Hippocampal formation (tissue), 2 donors: ENCODE results near the gene PFKFB2.

Experiments used
- DNase-seq, 2 donors: peaks; one replicate each; lab custom pipeline; 2025; lab: John Stamatoyannopoulos, UW

The PFKFB2 gene

DNA sequence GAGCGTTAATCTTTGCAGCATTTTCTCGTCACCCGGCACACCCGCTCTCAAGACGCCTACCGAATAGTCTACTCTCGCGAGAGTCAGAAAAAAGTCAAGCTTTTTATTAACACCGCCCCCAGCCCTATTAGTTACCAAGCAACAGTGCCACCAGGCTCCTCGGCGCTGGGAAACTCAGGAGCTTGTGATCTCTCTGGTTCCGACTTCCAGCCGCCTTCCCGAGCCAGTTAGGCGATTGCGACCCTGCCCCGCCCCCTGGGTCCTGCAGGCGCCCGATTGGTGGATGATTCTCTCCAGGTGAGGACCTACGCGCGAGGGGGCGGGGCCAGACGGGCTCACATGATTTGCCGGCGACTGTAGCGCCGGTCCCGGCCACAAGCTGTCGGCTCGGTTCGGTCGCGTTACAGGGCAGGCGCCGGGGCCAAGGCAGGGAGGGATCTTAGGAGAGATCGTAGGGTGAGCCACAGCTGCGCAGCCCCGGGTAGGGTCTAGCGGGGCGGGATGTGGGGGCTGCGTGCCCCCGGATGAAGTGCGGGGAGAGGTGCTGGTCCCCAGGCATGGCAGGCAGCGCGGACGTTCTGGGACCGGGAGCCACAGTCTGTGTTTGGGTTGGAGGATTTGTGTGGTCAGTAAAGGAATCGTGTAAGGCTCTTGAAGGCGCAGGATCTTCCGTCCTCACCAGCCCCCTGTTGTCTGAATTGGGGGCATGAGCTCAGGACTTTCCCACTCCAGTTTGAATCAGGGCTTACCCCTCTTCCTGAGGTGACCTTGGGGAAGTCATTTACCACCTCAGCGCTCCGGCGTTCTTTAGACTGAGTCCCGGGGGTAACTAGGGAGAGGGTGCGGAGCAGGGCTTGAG lies at the start of gene PFKFB2:
PFKFB2 (plus strand) TSS at position 365 of the 859 bp plus-strand sequence. CDS start 1,443 bp downstream, outside the sequence.
- DNase-seq = peak; percentile 92 to 94

DNA sequence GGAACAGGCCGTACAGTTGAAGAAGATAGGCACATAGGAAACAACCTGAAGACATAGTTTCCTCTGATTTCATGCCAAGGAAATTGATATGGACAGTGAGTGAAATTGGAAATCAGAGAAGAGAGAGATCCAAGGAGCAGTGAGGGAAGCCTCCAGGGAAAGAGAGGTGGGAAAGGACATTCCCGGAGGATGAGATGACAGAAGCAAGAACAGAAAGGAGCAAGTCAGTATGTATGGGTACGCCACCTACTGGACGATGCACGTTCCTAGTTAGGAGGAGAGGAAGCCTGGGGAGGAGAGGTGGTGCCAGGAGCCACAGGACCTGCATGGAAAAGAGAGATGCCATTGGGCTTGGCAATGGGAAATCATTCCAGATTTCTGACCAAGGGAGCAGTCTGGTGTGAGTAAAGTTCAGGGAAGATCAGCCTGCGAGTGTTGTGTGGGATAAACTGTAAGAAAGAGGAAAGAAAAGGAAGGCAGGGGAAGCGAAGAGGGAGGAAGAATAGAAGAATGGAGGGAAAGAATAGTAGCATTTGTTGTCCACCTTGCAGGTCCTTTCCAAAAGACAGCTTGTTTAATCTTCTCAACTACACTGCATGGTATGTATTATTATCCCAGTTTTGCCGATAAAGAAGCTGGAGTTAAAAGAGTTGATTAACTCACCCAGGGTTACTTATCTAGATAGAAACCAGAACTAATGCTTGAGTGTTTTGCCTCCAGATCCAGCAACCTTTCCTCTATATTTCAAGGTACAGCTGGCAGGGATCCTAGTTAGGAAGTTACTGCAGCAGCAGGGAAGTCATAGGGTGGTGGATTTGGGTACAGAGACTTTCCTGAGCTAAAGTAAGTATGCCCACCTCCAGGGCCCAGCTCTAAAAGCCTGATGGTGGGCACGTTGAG lies 47.9 kb upstream of the PFKFB2 start:
- DNase-seq = peak in 1 of 2 donors; percentile 32

DNA sequence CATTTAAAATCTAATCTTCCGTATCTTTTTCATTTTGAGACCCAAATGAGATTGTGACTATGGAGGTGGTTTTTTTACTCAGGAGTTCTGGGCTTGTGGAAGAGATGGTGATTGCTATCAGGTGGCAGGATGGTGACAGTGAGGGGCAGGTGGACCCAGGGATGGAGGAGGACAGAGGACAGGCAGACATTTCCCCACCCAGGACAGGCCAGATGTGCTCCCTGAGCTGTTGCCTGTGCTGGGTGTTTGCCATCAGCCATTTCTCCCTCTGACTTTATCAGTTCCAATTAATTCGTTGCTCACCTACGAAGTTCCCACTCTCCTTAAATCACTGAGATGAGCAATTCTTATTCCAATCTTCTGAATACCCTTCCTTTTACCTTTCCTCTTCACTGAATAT lies 47.0 kb upstream of the PFKFB2 start:
- DNase-seq = no peak

DNA sequence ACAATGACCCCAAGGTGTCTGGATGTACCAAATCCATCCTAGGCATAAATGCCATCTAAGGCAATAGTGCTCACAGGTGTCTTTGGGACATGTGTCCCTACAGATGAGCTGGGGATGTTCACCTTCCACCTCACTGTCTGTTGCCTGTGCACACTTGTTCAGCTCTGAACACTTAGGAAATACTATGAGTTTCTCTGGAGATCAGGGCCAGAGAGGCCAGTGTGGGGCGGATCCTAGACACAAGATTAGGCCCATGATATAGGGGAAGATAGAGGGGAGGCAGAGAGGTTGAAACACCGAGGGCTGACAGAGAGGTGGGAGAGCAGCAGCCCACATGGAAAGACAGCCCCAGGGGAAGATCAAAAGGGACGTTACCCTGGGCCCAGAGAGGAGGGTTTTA lies 46.2 kb upstream of the PFKFB2 start:
- no peak for DNase-seq

DNA sequence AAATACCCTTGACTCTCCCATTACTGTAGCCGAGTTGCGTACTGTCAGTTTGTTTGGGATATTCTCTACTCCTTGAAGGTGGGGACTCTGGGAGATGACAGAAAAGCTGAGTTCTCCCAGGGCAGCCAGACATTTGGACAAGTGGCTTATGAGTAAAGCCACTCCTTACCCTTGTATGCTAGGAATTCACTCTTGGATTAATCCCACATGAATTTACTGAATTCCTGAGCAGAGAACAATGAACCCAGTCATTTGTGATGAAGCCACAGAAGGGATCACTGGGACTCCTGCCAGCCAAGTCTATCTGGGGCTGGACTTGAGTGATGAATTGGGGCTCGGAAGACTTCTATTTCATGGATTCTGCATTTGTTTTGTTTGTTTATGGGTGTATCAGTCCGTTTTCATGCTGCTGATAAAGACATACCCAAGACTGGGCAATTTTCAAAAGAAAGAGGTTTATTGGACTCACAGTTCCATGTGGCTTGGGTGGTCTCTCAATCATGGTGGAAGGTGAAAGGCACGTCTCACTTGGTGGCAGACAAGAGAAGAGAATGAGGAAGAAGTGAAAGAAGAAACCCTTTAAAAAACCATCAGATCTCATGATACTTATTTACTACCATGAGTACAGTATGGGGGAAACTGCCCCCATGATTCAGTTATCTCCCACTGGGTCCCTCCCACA lies 45.6 kb upstream of the PFKFB2 start:
- DNase-seq = no peak

DNA sequence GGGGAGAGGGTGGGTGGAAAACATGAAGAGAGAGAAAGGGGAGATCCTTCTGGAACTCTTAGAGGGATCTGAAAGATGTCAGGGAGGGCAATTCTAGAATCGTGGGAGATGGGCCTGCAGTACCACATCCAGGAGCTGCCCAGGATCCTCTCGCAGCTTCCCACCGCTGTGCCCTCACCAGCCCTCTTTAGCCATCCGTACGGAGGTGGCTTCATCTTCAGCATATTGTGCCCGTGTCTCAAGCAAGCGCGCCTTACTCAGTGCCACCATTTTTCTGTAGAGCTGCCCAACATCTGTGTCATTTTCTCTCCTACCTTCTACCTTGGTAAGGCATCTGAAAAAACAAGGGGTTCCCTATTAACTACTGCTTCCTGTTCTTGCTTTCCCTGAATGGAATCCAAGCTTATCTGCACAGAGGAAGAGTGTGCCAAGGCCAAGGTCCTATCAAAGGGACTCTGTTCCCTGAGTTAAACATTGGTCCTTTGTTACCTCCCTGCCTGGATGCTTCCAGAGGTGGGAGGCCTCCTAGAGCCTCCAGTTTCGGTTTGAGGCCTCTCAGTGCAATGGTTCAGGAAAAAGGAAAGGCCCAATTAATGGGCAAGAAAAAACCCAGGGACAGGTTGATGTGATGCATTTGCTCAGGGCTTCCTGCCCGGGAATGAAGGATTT lies 43.8 kb upstream of the PFKFB2 start:
- no peak for DNase-seq

DNA sequence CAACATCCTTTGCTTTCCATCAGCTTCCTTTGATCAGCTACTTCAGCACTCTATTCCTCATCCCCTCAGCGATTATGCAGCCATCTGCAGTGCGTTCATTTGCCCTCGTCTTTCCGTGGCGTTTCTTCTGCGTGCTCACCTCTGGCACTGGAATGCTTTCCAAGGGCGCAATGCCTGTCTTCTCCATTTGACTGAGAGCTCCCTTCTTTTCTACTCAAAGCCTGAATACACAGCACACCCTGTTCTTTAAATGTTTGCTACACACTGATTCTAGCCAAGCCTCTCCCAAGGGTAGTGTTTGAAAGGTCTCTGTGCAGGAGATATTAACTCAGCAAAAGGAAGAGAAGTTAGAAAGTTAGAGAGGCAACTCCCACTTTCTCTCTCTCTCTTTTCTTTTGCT lies 43.1 kb upstream of the PFKFB2 start:
- DNase-seq = no peak

DNA sequence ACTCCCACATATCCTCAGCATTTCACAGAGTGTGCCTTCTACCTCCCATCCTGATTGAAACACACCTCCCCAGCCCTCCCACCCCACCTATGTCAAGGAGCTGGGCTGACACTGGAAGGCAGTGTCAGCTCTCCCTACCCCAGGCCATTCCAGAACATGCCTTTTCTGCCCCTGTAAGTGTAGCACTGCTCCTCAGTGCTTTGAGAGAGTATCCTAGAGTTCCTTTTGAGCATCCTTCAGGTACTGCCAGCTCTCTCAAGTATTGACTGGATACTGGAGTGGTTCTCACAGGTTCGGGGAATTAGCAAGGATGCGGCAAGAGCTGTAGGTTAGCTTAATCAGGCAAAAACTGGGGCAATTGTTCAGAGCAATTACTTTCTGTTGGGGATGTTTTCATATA lies 42.3 kb upstream of the PFKFB2 start:
- no peak for DNase-seq

DNA sequence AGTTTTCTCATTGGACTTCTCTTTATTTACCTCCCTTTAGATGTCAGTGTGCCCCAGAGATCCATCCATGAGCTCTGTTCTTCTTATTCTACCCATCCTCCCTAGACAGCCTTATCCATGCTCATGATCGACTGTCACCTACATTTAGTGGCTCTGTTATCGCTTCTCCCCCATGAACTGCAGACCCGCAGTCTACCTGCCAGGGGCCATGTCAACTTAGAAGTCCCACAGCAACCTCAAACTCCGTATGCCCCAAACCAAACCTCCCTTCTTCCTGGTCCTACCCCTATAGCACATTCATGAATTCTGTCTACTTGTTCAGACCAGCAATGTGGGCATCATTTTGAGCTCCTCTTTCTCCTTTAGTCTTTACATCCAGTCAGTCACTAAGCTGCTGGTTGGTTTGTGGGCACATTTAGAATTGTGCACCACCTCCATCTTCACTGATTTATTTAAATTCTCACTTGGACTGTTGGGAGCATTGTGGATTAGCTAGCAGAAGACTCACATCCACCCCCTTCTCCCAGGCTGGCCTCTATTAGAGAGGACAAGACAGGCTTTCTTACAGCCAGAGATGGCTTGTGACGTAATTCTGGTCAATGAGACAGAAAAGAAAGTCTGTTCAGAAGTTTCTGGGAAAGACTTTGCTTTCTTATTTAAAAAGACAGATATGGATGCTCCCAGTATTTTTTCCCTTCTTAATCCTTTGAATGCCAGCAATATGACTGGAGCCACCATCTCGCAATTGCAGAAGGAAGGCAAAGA lies 39.6 kb upstream of the PFKFB2 start:
- no peak for DNase-seq

DNA sequence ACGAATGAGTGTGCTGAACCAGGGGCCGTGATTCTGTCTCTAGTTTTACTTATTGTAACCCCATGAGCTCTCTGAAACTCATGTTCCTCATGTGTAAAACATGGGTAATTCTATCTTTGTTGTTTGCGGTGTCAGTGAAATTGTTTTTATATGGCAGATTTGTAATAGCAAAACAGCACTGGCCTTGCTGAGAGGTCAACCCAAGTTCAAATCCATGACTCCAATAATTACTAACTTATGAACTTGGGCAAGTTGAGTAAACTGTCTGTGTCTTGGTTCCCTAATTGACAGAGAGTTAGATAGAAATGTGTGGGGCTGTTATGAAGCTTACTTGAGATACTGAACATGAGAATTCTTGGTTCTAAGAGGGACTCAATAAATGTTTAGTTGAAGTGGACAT lies 38.3 kb upstream of the PFKFB2 start:
- DNase-seq = no peak

DNA sequence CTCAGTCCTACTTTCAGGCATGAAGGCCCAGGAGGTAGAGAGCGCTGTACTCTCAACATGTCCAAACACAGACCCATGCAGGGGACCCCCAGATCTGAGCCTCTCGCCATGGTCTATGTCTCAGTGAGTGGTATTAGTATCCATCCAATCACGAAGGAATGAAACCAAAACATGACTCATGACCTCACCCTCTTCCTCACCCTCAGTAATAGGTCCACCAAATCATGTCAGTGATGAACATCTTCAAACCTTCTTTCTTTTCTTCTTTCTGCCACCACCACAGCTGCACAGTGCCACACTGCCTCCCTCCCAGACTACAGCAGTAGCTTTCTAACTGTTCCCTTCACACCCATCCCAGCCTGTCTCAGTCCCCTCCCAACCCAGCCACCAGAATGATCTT lies 37.3 kb upstream of the PFKFB2 start:
- DNase-seq = no peak

DNA sequence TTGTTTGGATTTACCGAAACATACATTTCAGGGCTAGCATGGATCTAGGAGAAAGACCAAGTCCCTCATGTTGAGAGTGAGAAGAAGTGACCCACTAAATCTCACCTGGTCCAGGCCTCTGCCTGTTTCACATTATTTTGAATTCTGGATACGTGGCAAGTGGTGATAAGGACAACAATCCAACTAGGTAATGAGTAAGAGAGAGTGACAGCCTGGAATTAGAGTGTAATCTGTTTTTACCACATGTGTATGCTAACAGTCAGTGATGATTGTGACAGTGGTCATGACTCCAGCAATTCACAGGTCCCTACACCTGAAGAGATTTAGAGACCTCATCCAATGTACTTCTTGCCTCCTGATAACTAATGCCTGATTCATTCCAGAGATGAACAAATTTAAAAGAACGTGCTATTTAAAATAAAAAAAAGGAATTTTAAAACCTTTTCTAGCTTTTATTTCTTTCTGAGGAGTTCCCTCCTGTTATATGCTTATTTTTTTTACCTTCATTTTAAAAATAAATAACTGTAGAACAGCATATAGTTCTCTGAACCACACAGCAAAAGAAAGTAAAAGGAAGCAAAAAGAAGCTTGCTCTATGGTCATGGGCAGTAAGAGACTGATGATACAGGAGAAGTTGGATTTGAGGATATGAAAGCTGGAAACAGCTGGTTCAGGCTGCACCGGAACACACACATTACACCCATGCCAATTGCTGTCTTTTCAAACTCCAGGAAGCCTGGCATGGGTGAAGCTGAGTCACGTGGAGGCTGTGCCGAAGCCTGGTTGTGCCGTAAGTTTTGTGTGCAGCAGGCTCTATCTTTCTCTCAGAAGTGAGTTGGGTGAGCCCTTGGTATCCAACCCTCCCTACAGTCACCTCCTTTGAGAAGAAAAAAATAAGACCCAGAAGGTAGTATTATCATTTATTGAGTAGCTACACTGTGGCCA lies 35.2 kb upstream of the PFKFB2 start:
- peak in 1 of 2 donors; percentile 25 for DNase-seq

DNA sequence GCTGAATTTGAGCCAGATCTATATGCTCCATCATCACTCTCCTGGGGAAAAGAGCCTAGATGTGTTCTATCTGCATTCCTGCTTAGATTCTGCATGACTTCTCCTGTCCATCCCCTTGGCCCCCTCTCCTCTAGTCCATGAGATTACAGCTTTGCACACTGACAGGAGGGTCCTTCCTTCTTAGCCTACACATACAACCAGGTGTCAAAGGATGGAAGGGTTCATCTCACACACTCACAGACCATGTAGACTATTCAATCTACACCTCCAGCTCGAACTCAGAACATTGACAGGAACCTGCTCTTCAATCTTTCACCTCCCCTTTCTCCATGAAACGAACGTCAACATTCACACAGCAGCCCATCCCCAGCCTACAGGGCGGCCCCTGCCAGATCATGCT lies 34.4 kb upstream of the PFKFB2 start:
- DNase-seq = no peak

DNA sequence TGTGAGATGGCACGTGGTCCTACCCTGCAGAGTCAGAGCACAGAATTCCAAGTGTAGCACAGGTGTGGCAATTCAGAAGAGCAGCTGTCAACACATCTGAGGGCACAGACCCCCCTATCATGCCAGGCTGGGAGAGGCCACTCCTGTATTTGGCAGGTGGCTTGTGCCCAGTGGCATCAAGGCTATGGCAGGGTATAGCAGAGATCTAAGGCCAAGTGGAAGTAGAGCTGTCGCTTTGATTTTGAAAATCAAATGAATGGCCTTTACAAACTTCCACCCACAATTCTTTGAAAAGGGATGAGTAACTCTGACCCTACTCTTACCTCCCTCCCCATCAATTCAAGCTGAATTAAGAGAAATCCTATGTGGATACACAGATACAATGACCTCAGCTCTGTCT lies 33.9 kb upstream of the PFKFB2 start:
- no peak for DNase-seq

DNA sequence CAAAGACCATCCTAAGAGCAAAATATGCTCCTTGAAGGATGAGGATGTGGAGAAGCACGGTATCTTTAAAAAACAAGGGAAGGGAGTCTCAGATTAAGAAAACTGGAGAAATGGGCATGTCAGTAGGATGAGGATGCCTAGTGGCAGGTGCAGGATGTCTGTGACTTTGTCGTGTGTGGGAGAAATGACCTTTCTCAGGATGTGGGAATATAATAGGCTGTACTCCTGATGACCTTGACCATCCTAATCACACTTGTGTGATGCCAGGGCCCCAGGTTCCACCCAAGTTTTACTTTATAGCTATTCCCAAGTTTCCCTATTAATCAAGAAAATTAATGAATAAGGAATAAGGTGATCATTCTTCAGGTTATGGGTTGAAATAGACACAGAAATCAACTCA lies 33.4 kb upstream of the PFKFB2 start:
- DNase-seq = no peak

DNA sequence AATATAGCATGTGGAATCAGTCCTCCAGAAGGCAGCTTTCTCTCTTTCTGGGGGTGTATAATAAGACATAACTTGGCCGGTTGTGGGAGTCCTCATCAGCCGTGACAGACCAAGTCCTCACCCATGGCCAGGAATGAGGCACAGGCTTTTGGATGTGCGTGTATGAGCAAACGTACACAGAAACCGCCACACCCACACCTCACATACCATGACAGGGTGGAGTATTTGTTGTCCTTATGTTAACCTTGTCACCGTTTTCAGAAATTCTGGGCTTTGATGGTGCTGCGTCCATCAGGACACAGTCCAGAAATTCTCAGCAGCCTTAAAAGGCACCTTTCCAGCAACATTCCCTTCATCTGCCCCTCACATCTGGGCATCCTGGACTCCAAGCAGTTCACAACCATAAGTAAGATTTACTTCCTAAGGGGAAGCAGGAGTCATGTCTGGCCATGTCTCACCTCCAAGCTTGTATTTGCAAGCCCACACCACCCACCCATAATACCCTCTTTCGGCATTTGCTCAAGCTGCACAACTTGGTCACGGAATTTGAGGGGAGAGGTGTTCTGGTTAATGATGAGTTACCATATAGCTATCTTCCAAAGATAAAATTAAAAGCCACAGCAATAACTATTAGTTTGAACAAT lies 32.9 kb upstream of the PFKFB2 start:
- DNase-seq = no peak

DNA sequence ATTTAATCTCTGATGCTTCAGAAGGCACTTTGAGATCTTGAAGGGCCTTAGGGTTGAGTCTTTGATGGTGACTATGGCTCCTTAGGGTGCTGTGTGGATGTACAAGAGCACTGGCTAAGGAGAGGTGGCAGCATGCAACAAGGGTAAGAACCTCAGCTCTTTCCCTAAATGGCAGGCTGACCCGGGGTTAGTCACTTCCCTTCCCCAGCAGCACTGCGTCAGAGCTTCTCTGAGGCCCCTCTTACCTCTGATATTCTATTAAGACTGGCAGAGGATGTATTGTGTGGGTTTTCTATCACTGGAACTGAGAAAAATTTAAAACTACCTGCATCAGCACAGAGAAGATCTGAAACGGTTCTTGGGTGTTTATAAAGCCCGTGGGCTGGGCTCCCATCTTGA lies 32.4 kb upstream of the PFKFB2 start:
- DNase-seq = no peak

DNA sequence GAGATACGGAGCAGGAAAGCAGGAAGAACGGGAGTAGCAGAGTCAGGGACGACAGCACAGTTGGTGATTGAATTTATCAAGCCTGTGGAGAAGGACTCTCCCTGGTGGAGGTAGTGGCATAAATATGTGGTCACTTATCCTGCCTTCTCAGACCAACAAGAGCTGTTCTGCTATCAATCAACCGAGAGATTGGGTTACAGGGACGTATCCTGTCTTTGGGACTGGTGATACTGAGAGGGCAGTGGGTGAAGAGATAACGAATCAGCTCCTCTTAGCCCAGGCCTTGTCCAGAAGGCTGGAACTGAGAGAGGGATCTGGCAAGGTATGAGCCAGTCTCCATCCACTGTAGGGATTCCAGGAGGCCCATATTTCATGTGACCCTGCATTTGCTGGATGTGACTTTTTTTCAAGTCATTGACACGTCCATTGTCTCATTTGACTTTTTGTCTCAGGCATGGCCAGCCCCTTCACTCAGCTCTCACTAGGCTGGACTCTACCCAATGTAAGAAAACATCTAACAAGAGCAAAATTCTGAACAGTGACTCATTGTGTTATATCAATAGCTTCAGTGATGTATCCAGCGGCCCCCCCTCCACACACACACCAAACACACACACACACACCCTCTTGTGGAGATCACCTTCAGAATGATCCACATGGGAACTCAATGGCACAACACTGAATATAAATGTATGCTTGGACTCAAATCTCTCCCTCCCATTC lies 31.8 kb upstream of the PFKFB2 start:
- DNase-seq = no peak
